HepG2 (cell line): ENCODE results near the gene RAB5B. TPM values are rescaled to one million over a fixed set of nuclear protein-coding genes. Genes with fewer than 3 reads are reported as not detected.

Experiments
- ATAC-seq: fragments of 200-7000 bp; cut with Tn5 transposase; 3 replicates; pipeline ENCODE4 v1.9.1; 2020; ENCODE audit warnings: mild to moderate bottlenecking, moderate library complexity
- BruUV-seq: library from RNA; stranded (reverse); fragments of 400-500 nt; replicated peaks from 2 replicates; lab custom pipeline; 2021; lab: Mats Ljungman, UMichigan
- CTCF ChIA-PET: fragments of 300-600 bp; formaldehyde crosslinking; extraction: SDS; loops from one replicate; lab custom pipeline; 2021; ENCODE audit warnings: low total read pairs, inconsistent platforms, low intra/inter-chr PET ratio; lab: Yijun Ruan, JAX
- POLR2A ChIA-PET: fragments of 350-600 bp; sonication (Branson Sonifier 250); formaldehyde crosslinking; loops from one replicate; lab custom pipeline; 2020; ENCODE audit warnings: antibody characterized with exemption, inconsistent platforms; lab: Yijun Ruan, JAX
- DNase-seq: peaks from one replicate; pipeline ENCODE4 v3.0.0-alpha.2; 2015; ENCODE audit warnings: low spot score
- FAIRE-seq: peaks from 3 replicates; lab custom pipeline; 2011; peaks lifted over from hg19 to GRCh38; lab: Jason Lieb, UNC
- H2AFZ ChIP-seq: one replicate; pipeline ENCODE4 v1.6.1; 2011; ENCODE audit warnings: low read length, inconsistent platforms
- H3K27ac ChIP-seq: fragments of 300-600 bp; 3 replicates; pipeline ENCODE4 v1.8.0; 2011; ENCODE audit warnings: mixed run types, mild to moderate bottlenecking, mixed read lengths, low read length, inconsistent platforms; ENCODE audit not compliant: insufficient read depth; ENCODE audit errors: extremely low read length
- H3K27me3 ChIP-seq, 2 experiments: fragments of 200-600 bp in 1 of 2; 2 replicates in 1 of 2; 3 replicates in 1 of 2; pipeline versions ENCODE4 v1.6.0 to v1.8.0; 2011; ENCODE audit warnings: low read length in 2 of 2, mild to moderate bottlenecking in 2 of 2, moderate library complexity in 2 of 2, inconsistent platforms in 1 of 2; ENCODE audit not compliant: insufficient read depth in 2 of 2, control insufficient read depth in 1 of 2
- H3K36me3 ChIP-seq, 2 experiments: fragments of 200-600 bp in 1 of 2; replicated peaks in 1 of 2; 2 replicates in 1 of 2; 3 replicates in 1 of 2; pipeline versions ENCODE4 v1.5.1 to v1.8.0; 2011; ENCODE audit warnings: low read length in 2 of 2, inconsistent platforms in 1 of 2; ENCODE audit not compliant: insufficient read depth in 2 of 2, control insufficient read depth in 1 of 2
- H3K4me1 ChIP-seq: 2 replicates; pipeline ENCODE4 v1.5.1; 2012; ENCODE audit warnings: low read length, inconsistent platforms; ENCODE audit not compliant: insufficient read depth
- H3K4me2 ChIP-seq: 2 replicates; pipeline ENCODE4 v1.6.0; 2011; ENCODE audit warnings: low read depth, low read length, inconsistent platforms
- H3K4me3 ChIP-seq, 3 experiments: fragments of 200-600 bp in 1 of 3; sonication (generic), shearing (Covaris generic) in 1 of 3; replicated peaks in 1 of 3; 2 replicates each; pipeline ENCODE4 v1.5.1; 2011 to 2016; ENCODE audit warnings: low read length in 3 of 3, inconsistent platforms in 2 of 3, low read depth in 2 of 3, mild to moderate bottlenecking in 2 of 3, control low read depth in 1 of 3, mixed read lengths in 1 of 3; ENCODE audit not compliant: insufficient read depth in 1 of 3
- H3K79me2 ChIP-seq: one replicate; pipeline ENCODE4 v1.6.1; 2011; ENCODE audit warnings: low read length, inconsistent platforms; ENCODE audit not compliant: insufficient read depth
- H3K9ac ChIP-seq: 2 replicates; pipeline ENCODE4 v1.6.0; 2011; ENCODE audit warnings: mild to moderate bottlenecking, low read depth, low read length, inconsistent platforms; ENCODE audit not compliant: insufficient read depth
- H3K9me3 ChIP-seq: 2 replicates; pipeline ENCODE4 v1.5.1; 2012; ENCODE audit warnings: mild to moderate bottlenecking, low read length
- H4K20me1 ChIP-seq: 2 replicates; pipeline ENCODE4 v1.6.0; 2011; ENCODE audit warnings: inconsistent platforms, mild to moderate bottlenecking, low read length, moderate library complexity; ENCODE audit not compliant: insufficient read depth
- HMG20B ChIP-seq: conservative IDR thresholded peaks from 2 replicates; pipeline ENCODE4 v1.6.1; 2016; ENCODE audit warnings: missing genetic modification reagents, missing compliant biosample characterization
- HNF1A ChIP-seq, 2 experiments: sonication (generic) in 1 of 2; formaldehyde crosslinking in 1 of 2; IDR thresholded peaks; 2 replicates each; pipeline versions ENCODE4 v1.4.0 to v1.6.1; 2016 to 2020; ENCODE audit warnings: borderline replicate concordance in 1 of 2, low read depth in 1 of 2, mild to moderate bottlenecking in 1 of 2, missing genetic modification reagents in 1 of 2
- KLF15 ChIP-seq: sonication (generic); formaldehyde crosslinking; IDR thresholded peaks from 2 replicates; pipeline ENCODE4 v1.8.1; 2023; ENCODE audit warnings: borderline replicate concordance, mild to moderate bottlenecking, inconsistent platforms, missing genetic modification reagents, mixed read lengths
- PATZ1 ChIP-seq: sonication (generic); formaldehyde crosslinking; IDR thresholded peaks from 2 replicates; pipeline ENCODE4 v1.4.0; 2020; ENCODE audit warnings: missing genetic modification reagents
- SAP130 ChIP-seq: IDR thresholded peaks from 2 replicates; pipeline ENCODE4 v1.6.1; 2016; ENCODE audit warnings: low read depth
- ZFY ChIP-seq: sonication (generic); formaldehyde crosslinking; IDR thresholded peaks from 2 replicates; pipeline ENCODE4 v1.4.0; 2020; ENCODE audit warnings: missing genetic modification reagents
- ZNF292 ChIP-seq: sonication (generic); formaldehyde crosslinking; IDR thresholded peaks from 2 replicates; pipeline ENCODE4 v1.8.1; 2022; ENCODE audit warnings: mild to moderate bottlenecking, low read depth, missing genetic modification reagents, borderline replicate concordance
- WGBS: methylation state at CpG from one replicate; pipeline ENCODE4 v1.1.6; 2017; ENCODE audit warnings: low lambda C conversion rate; 5-methylcytosine and 5-hydroxymethylcytosine counted together
- in situ Hi-C: cut with HindIII; loops from 2 replicates; pipeline ENCODE4 v1.10.0; 2017; ENCODE audit warnings: low pct_unique_long_range_greater_than_20kb; ENCODE audit not compliant: extremely low pct_ligation_motif_present
- intact Hi-C: fragments of 100-400 bp; cut with micrococcal nuclease; formaldehyde crosslinking; loops from one replicate; pipeline ENCODE4 v1.10.0; 2022; ENCODE audit not compliant: unreplicated experiment
- polyA plus RNA-seq, 8 experiments: library from polyadenylated mRNA; depleted of rRNA in 3 of 8; stranded (reverse) in 7 of 8; unstranded in 1 of 8; fragments of >200 nt; fragmentation: Illumina TruSeq in 4 of 8; extraction: Trizol in 4 of 8; gene quantifications; 2 replicates each; pipeline versions ENCODE4 v1.2.1 to v1.2.3, GENCODE V29; 2011 to 2016; ENCODE audit warnings: low read depth in 4 of 8, missing spikeins in 1 of 8, mixed read lengths in 1 of 8; ENCODE audit not compliant: insufficient read depth in 1 of 8
- total RNA-seq, 5 experiments: library from RNA; depleted of rRNA; stranded (reverse); fragments of >200 nt; fragmentation: Illumina TruSeq; extraction: Trizol; gene quantifications; 2 replicates each; pipeline ENCODE4 v1.2.3, GENCODE V29; 2016; ENCODE audit warnings: low read depth in 1 of 5
- TF ChIP-seq, protein P1 (sequence below): sonication (generic); formaldehyde crosslinking; IDR thresholded peaks from 2 replicates; pipeline ENCODE4 v1.5.0; 2020; ENCODE audit warnings: missing genetic modification reagents
- TF ChIP-seq, protein P2 (sequence below): sonication (generic); formaldehyde crosslinking; IDR thresholded peaks from 2 replicates; pipeline ENCODE4 v1.8.1; 2023; ENCODE audit warnings: mild to moderate bottlenecking, missing genetic modification reagents
- TF ChIP-seq, protein P3 (sequence below): sonication (generic); formaldehyde crosslinking; IDR thresholded peaks from 2 replicates; pipeline ENCODE4 v1.5.1; 2020; ENCODE audit warnings: mild to moderate bottlenecking, missing genetic modification reagents, moderate library complexity

RAB5B gene
- total and polyA plus RNA-seq, 2 of the 13 experiments (the other 11 are each of a cell fraction or from before 2014, with no cell fraction given), result 26.0 to 68.3 TPM

DNA sequence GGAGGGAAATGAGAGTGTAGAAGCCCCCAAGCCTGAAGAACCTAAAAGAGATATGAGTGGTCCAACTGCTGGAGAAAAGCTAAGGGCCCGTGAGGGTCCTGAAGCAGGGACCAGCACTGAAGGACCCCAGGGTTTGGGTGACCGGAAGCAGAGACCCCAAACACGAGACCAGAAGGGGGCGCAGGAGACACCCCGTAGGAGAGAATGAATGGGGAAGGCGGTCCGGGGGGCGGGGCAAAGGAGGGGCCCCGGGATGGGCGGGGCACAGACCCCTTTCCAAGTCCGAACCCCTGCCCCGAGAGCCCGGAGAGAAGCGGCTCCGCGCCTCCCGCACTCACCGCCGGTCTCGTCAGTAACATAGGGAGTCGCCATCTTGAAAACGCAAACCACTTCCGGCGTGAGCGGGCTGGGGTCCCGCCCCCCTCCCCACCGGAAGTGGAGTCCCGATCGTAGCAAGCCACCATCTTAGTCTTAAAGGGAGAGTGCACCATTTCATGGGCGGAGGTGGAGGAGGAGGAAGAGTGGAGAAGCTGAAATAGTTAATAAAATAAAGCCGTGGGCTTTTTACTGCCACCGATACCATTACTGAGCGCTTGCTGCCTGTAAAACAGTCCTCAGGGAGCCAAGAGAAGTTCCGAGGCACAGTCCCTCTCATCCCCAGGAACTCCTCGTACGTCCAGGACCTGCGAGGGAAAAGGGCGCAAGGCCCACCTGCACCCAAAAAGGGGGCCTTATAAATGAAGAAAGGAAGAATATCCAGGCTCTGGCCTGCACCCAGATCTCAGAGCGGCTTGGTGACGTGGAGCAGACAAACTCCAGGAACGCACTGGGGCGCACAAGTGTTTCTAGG lies 46.9 kb upstream of the RAB5B start:
- intact Hi-C loops (loop anchor here (1.0 kb wide), 2 partner anchors 98 to 110 kb away; partner anchors contain the start of genes DNAJC14 and SARNP), in situ Hi-C loops (loop anchor here (5.0 kb wide), 1 partner anchor 95 kb away; no protein-coding TSS in a partner anchor)
- Histone ChIP-seq H3K36me3 (peaks cover 0 to 5% of the 10 kb centered on the region in 2 experiments; a peak in 3 of 5 replicates), H3K4me3 (peak overlapping the region; percentile 72 to 90 (median 89)), H4K20me1 (peaks cover 12% of the 10 kb centered on the region), H3K9ac (peak overlapping the region; percentile 96), H2AFZ (no peak overlapping the region), H3K27ac (peak overlapping the region; percentile 96), H3K27me3 (no peaks in the 10 kb centered on the region; a peak in 1 of 5 replicates), H3K4me2 (peak overlapping the region; percentile 97), H3K9me3 (no peaks in the 10 kb centered on the region), H3K4me1 (peaks cover 58% of the 10 kb centered on the region), H3K79me2 (peaks cover 53% of the 10 kb centered on the region)
- ATAC-seq (peak; percentile 73), DNase-seq (peak; percentile 90), FAIRE-seq (peak; percentile 23)
- CTCF ChIA-PET, result interaction anchor here (1.9 kb wide), 1 partner anchor 13 kb away, joined by 8 read pairs; no protein-coding TSS in a partner anchor
- POLR2A ChIA-PET, result interaction anchor here (0.5 to 10.5 kb wide), 20 partner anchors 8 to 206 kb away, joined by 3 to 108 read pairs (median 4); partner anchors contain the start of genes DNAJC14, ORMDL2, RAB5B and RDH5
- under 1% methylated on average over 23 of the region's 42 CpGs for whole genome bisulfite sequencing
- no TSS peak for BruUV-seq
- TF ChIP-seq ZFY (CRISPR knock-in tag), result peak; percentile 58; the same call in 1 of the 2 replicates
- TF ChIP-seq, protein P1, sequence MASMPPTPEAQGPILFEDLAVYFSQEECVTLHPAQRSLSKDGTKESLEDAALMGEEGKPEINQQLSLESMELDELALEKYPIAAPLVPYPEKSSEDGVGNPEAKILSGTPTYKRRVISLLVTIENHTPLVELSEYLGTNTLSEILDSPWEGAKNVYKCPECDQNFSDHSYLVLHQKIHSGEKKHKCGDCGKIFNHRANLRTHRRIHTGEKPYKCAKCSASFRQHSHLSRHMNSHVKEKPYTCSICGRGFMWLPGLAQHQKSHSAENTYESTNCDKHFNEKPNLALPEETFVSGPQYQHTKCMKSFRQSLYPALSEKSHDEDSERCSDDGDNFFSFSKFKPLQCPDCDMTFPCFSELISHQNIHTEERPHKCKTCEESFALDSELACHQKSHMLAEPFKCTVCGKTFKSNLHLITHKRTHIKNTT (CRISPR knock-in tag), result no peak
- TF ChIP-seq PATZ1 (CRISPR knock-in tag), result peak; percentile 13; the same call in 1 of the 2 replicates
- 0 out of 2 replicates have a peak, but pooled peaks have one; percentile 39 for TF ChIP-seq KLF15 (CRISPR knock-in tag)
- TF ChIP-seq HMG20B (CRISPR knock-in tag), result no peak
- TF ChIP-seq, protein P2, sequence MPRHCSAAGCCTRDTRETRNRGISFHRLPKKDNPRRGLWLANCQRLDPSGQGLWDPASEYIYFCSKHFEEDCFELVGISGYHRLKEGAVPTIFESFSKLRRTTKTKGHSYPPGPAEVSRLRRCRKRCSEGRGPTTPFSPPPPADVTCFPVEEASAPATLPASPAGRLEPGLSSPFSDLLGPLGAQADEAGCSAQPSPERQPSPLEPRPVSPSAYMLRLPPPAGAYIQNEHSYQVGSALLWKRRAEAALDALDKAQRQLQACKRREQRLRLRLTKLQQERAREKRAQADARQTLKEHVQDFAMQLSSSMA (CRISPR knock-in tag), result no peak
- TF ChIP-seq, protein P3, sequence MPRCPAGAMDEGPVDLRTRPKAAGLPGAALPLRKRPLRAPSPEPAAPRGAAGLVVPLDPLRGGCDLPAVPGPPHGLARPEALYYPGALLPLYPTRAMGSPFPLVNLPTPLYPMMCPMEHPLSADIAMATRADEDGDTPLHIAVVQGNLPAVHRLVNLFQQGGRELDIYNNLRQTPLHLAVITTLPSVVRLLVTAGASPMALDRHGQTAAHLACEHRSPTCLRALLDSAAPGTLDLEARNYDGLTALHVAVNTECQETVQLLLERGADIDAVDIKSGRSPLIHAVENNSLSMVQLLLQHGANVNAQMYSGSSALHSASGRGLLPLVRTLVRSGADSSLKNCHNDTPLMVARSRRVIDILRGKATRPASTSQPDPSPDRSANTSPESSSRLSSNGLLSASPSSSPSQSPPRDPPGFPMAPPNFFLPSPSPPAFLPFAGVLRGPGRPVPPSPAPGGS (CRISPR knock-in tag), result no peak
- TF ChIP-seq ZNF292 (CRISPR knock-in tag), result no peak
- TF ChIP-seq HNF1A (IDR thresholded peaks at IDR 0.05; ENCODE audit: low read depth), result no peak
- TF ChIP-seq HNF1A (CRISPR knock-in tag; IDR thresholded peaks at IDR 0.05; ENCODE audit: borderline replicate concordance), result no peak
- peak; percentile 77 for TF ChIP-seq SAP130
